Hepatocyte (in vitro differentiated cells): ENCODE measurements around the gene HYLS1. TPM values are rescaled to one million over a fixed set of nuclear protein-coding genes. Genes with fewer than 3 reads are reported as not detected.
"Not testable (repeated sequence)": the region's sequence is repeated elsewhere in the genome, so short reads cannot be mapped to it uniquely, and the experiment has no call there.

ENCODE experiments used
- DNase-seq: peaks from one replicate; pipeline ENCODE4 v3.0.0-alpha.2; 2016; ENCODE audit warnings: low spot score
- H2AFZ ChIP-seq: fragments of 200-600 bp; sonication (generic); 2 replicates; pipeline ENCODE4 v1.6.0; 2016; ENCODE audit warnings: antibody characterized with exemption, mild to moderate bottlenecking
- H3K27ac ChIP-seq: fragments of 200-600 bp; sonication (generic); 2 replicates; pipeline ENCODE4 v1.5.1; 2016; ENCODE audit warnings: mild to moderate bottlenecking
- H3K27me3 ChIP-seq: fragments of 200-600 bp; sonication (generic); 2 replicates; pipeline ENCODE4 v1.6.1; 2016
- H3K36me3 ChIP-seq: fragments of 200-600 bp; sonication (generic); replicated peaks from 2 replicates; pipeline ENCODE4 v1.5.1; 2016; ENCODE audit warnings: low read depth; ENCODE audit not compliant: insufficient read depth
- H3K4me1 ChIP-seq: fragments of 200-600 bp; sonication (generic); 2 replicates; pipeline ENCODE4 v1.5.1; 2016; ENCODE audit warnings: mild to moderate bottlenecking, moderate library complexity; ENCODE audit not compliant: insufficient read depth
- H3K4me2 ChIP-seq: fragments of 200-600 bp; sonication (generic); 2 replicates; pipeline ENCODE4 v1.6.0; 2016
- H3K4me3 ChIP-seq: fragments of 200-600 bp; sonication (generic); 2 replicates; pipeline ENCODE4 v1.5.1; 2016; ENCODE audit warnings: mild to moderate bottlenecking
- H3K79me2 ChIP-seq: fragments of 200-600 bp; sonication (generic); 2 replicates; pipeline ENCODE4 v1.6.0; 2017; ENCODE audit warnings: mild to moderate bottlenecking
- H3K9me2 ChIP-seq: fragments of 200-600 bp; sonication (generic); replicated peaks from 2 replicates; pipeline ENCODE4 v1.6.0; 2017; ENCODE audit warnings: mild to moderate bottlenecking; ENCODE audit not compliant: insufficient read depth
- H3K9me3 ChIP-seq: fragments of 200-600 bp; sonication (generic); 2 replicates; pipeline ENCODE4 v1.5.1; 2016; ENCODE audit warnings: low read depth, mild to moderate bottlenecking
- H4K20me1 ChIP-seq: fragments of 200-600 bp; sonication (generic); 2 replicates; pipeline ENCODE4 v1.6.0; 2016; ENCODE audit warnings: mild to moderate bottlenecking; ENCODE audit not compliant: insufficient read depth, poor library complexity, severe bottlenecking
- CTCF ChIP-seq: fragments of 200-600 bp; sonication (generic); IDR thresholded peaks from 2 replicates; pipeline ENCODE4 v1.5.1; 2016; ENCODE audit warnings: antibody characterized with exemption, mild to moderate bottlenecking; ENCODE audit not compliant: poor library complexity
- EZH2 ChIP-seq: fragments of 200-600 bp; sonication (generic); IDR thresholded peaks from 2 replicates; pipeline ENCODE4 v1.6.1; 2016; ENCODE audit warnings: antibody characterized with exemption, mild to moderate bottlenecking, borderline replicate concordance
- EZH2phosphoT487 ChIP-seq: fragments of 200-600 bp; sonication (generic); IDR thresholded peaks from one replicate; pipeline ENCODE4 v1.6.1; 2018; ENCODE audit warnings: antibody characterized with exemption, mild to moderate bottlenecking, low read depth, moderate library complexity; ENCODE audit not compliant: unreplicated experiment, severe bottlenecking
- WGBS: methylation state at CpG from one replicate; pipeline ENCODE4 v1.1.6; 2016; ENCODE audit warnings: low lambda C conversion rate; ENCODE audit errors: missing lambda C conversion rate; 5-methylcytosine and 5-hydroxymethylcytosine counted together
- polyA plus RNA-seq: library from polyadenylated mRNA; unstranded; fragments of >200 nt; fragmentation: Nextera tagmentation; extraction: Ambion mirVana; gene quantifications from 2 replicates; pipeline ENCODE4 v1.2.1, GENCODE V29; 2016
- total RNA-seq: library from RNA; depleted of rRNA; stranded (reverse); fragments of >200 nt; gene quantifications from 2 replicates; pipeline ENCODE4 v1.2.3, GENCODE V29; 2014

The HYLS1 gene
- total and polyA plus RNA-seq, 2 experiments from 2014 or later, result 5.4 to 5.7 TPM

GRCh38 chr11:125903711-125904659, 16.5 kb downstream of the HYLS1 start, which contains the start of gene DDX25:
Gene DDX25 (plus strand): TSS chr11:125904508. CDS start chr11:125904518, 10 bp downstream.
- H3K27ac ChIP-seq, result no peak within 1 kb of the TSS
- H2AFZ ChIP-seq, result peak within 1 kb of the TSS; percentile 41
- no peaks in the 10 kb centered on the region for H3K9me2 ChIP-seq
- no peaks in the 10 kb centered on the region for H4K20me1 ChIP-seq
- peak; percentile 43 for DNase-seq
- TF ChIP-seq CTCF (no peak), EZH2phosphoT487 (no peak), EZH2 (no peak)
- no peaks in the 10 kb centered on the region for H3K36me3 ChIP-seq
- peak within 1 kb of the TSS; percentile 85 for H3K4me2 ChIP-seq
- H3K27me3 ChIP-seq, result peaks cover 17% of the 10 kb centered on the region
- no peaks in the 10 kb centered on the region for H3K9me3 ChIP-seq
- peak within 1 kb of the TSS; percentile 49 for H3K4me3 ChIP-seq
- H3K4me1 ChIP-seq, result peaks cover 14% of the 10 kb centered on the region
- WGBS, result 5% methylated on average over 41 of the region's 81 CpGs
- H3K79me2 ChIP-seq, result peaks cover 21% of the 10 kb centered on the region

- no peaks in the 10 kb centered on the region for H3K9me3 ChIP-seq
- H3K36me3 ChIP-seq, result no peaks in the 10 kb centered on the region
- H2AFZ ChIP-seq, result peak overlapping the region; percentile 41
- H3K79me2 ChIP-seq, result peaks cover 21% of the 10 kb centered on the region
- H3K9me2 ChIP-seq, result no peaks in the 10 kb centered on the region
- WGBS, result 94% methylated on average over 5 of the region's 11 CpGs
- no peaks in the 10 kb centered on the region for H4K20me1 ChIP-seq
- no peak overlapping the region for H3K27ac ChIP-seq
- no peak for DNase-seq
- TF ChIP-seq CTCF, result no peak
- no peak for TF ChIP-seq EZH2
- TF ChIP-seq EZH2phosphoT487, result no peak
- peaks cover 14% of the 10 kb centered on the region for H3K4me1 ChIP-seq
- H3K4me2 ChIP-seq, result peak overlapping the region; percentile 85
- H3K4me3 ChIP-seq, result peak overlapping the region; percentile 49
- peaks cover 18% of the 10 kb centered on the region for H3K27me3 ChIP-seq
These were observed 17.2 kb downstream of the HYLS1 start for GRCh38 chr11:125904678-125905077.

GRCh38 chr11:125910226-125910849, 22.9 kb downstream of the HYLS1 start:
- TF ChIP-seq CTCF (no peak), EZH2 (no peak), EZH2phosphoT487 (no peak)
- 85% methylated on average over 8 of the region's 8 CpGs for WGBS
- Histone ChIP-seq H3K4me1 (no peaks in the 10 kb centered on the region), H3K4me2 (no peak overlapping the region), H3K9me2 (no peaks in the 10 kb centered on the region), H3K9me3 (no peaks in the 10 kb centered on the region), H3K4me3 (no peak overlapping the region), H3K27me3 (peaks cover 12% of the 10 kb centered on the region), H2AFZ (no peak overlapping the region), H3K27ac (no peak overlapping the region), H4K20me1 (no peaks in the 10 kb centered on the region), H3K36me3 (no peaks in the 10 kb centered on the region), H3K79me2 (no peaks in the 10 kb centered on the region)
- DNase-seq, result no peak

- H3K79me2 ChIP-seq, H3K4me2 ChIP-seq, H3K9me2 ChIP-seq, H4K20me1 ChIP-seq, H3K36me3 ChIP-seq, H3K4me1 ChIP-seq, H3K27ac ChIP-seq, H2AFZ ChIP-seq, H3K9me3 ChIP-seq, DNase-seq, H3K4me3 ChIP-seq: not testable (repeated sequence)
- peaks cover 23% of the 10 kb centered on the region for H3K27me3 ChIP-seq
- WGBS, result 73% methylated on average over 3 of the region's 3 CpGs
These were observed 27.1 kb downstream of the HYLS1 start for GRCh38 chr11:125914601-125915000.
